Left ventricle myocardium inferior (tissue), 1 donor: Measurements from ENCODE around the gene PITPNB. TPM values are rescaled to one million over a fixed set of nuclear protein-coding genes. Genes with fewer than 3 reads are reported as not detected.
A peak's percentile ranks its signal among the peaks of the same experiment; 100 is the strongest.

ENCODE experiments used
- DNase-seq: peaks from one replicate; pipeline ENCODE4 v3.0.0-alpha.2; 2020
- H3K27ac ChIP-seq: fragments of 200-600 bp; replicated peaks from 2 replicates; pipeline ENCODE4 v1.8.0; 2021
- H3K27me3 ChIP-seq: fragments of 200-600 bp; 2 replicates; pipeline ENCODE4 v1.8.0; 2021; ENCODE audit warnings: low read depth
- H3K36me3 ChIP-seq: fragments of 200-600 bp; 2 replicates; pipeline ENCODE4 v1.8.0; 2021
- H3K4me1 ChIP-seq: fragments of 200-600 bp; 2 replicates; pipeline ENCODE4 v1.8.0; 2021
- H3K4me3 ChIP-seq: fragments of 200-600 bp; 2 replicates; pipeline ENCODE4 v1.8.0; 2021; ENCODE audit warnings: mild to moderate bottlenecking, moderate library complexity
- H3K9me3 ChIP-seq: fragments of 200-600 bp; replicated peaks from 2 replicates; pipeline ENCODE4 v1.8.0; 2021
- CTCF ChIP-seq: fragments of 200-600 bp; IDR thresholded peaks from 2 replicates; pipeline ENCODE4 v1.8.0; 2021; ENCODE audit warnings: antibody characterized with exemption, mild to moderate bottlenecking, borderline replicate concordance
- intact Hi-C: fragments of 100-400 bp; cut with micrococcal nuclease; formaldehyde crosslinking; loops from one replicate; pipeline ENCODE4 v1.11.0; 2022
- total RNA-seq: library from RNA; stranded (reverse); fragmentation: NEBNext Ultra II Directional; extraction: Animal tissue kit (Norgen Biotek cat#: 25700); gene quantifications from one replicate; pipeline ENCODE4 v1.2.1, GENCODE V29; 2021
- donor health status: DM: no; HTN: yes; CAD: no; lungs with severe emphysema.

PITPNB gene
- total RNA-seq, 1 donor from 2014 or later, result 60.0 TPM

- Histone ChIP-seq H3K4me1 (peaks cover 64% of the 10 kb centered on the region), H3K27me3 (no peaks in the 10 kb centered on the region), H3K27ac (peak overlapping the region; percentile 83), H3K4me3 (no peak overlapping the region), H3K36me3 (peaks cover 7% of the 10 kb centered on the region), H3K9me3 (no peaks in the 10 kb centered on the region)
- TF ChIP-seq CTCF, result no peak
- intact Hi-C loops, result no loop called here
- no peak for DNase-seq
Measured at GRCh38 chr22:27865496-27865895, 53.6 kb downstream of the PITPNB start.

DNA sequence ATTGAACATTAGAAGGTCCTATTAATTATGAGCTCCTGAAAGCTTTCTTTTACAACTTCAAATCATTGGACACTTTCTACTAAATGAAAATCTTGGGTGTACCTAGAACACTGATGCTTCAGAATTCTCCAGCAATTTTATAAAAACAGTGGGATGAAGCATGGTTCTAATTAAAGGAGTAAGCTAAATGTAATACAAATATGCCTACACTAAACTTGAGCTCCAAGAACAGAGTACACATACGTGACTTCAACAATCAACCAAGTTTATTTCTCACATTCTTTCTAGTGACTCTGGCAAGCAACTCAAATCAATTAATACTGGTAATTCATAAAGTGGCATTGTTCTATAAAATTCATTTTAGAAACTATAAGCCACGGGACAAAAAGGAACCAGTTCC lies 55.5 kb downstream of the PITPNB start:
- Histone ChIP-seq H3K36me3 (peaks cover 15% of the 10 kb centered on the region), H3K4me1 (peaks cover 60% of the 10 kb centered on the region), H3K27me3 (no peaks in the 10 kb centered on the region), H3K9me3 (no peaks in the 10 kb centered on the region), H3K27ac (peak overlapping the region; percentile 18), H3K4me3 (no peak overlapping the region)
- intact Hi-C loops, result no loop called here
- DNase-seq, result no peak
- TF ChIP-seq CTCF, result no peak

DNA sequence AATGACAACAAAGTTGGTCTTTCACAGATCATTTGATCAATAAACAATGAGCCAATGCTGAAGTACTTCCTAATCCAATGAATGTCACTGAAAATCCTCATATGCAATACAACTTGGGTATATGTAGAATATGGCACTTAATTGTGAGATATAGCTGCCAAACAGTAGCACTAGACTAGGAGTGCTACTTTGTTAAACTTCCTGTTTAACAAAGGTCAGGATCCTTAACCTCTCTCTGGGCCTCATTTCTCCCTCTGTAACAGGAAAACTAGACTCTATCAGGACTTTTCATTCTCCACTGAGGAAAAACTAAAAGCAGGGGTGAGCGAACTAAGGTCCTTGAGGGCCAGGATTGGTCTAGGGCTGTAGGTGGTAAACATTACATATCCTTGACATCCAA lies 56.1 kb downstream of the PITPNB start:
- no peak for DNase-seq
- peak overlapping the region; percentile 18 for H3K27ac ChIP-seq
- no peak overlapping the region for H3K4me3 ChIP-seq
- no peak for TF ChIP-seq CTCF
- H3K4me1 ChIP-seq, result peaks cover 59% of the 10 kb centered on the region
- H3K27me3 ChIP-seq, result no peaks in the 10 kb centered on the region
- intact Hi-C loops, result no loop called here
- no peaks in the 10 kb centered on the region for H3K9me3 ChIP-seq
- peaks cover 21% of the 10 kb centered on the region for H3K36me3 ChIP-seq

DNA sequence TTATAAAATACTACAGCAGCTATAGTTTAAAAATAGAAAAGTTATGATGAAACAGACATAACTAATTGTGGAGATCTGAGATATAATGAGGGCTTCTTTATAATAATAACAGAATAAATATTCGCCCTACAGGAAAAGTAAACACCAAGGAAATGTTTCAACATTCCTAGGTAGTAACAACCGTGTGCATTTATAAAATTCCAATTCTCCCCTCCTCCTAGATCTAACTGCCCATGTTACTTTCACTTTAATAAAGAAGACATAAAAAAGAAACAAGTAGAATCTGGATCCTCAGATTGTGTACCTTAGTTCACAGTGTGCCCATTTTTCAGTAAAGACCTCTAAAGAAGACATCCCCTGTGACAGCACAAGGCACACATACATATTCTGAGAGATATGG lies 59.7 kb downstream of the PITPNB start:
- no peak overlapping the region for H3K4me3 ChIP-seq
- H3K4me1 ChIP-seq, result peaks cover 37% of the 10 kb centered on the region
- DNase-seq, result no peak
- intact Hi-C loops, result no loop called here
- no peaks in the 10 kb centered on the region for H3K9me3 ChIP-seq
- TF ChIP-seq CTCF, result no peak
- H3K36me3 ChIP-seq, result peaks cover 57% of the 10 kb centered on the region
- H3K27ac ChIP-seq, result no peak overlapping the region
- H3K27me3 ChIP-seq, result no peaks in the 10 kb centered on the region

DNA sequence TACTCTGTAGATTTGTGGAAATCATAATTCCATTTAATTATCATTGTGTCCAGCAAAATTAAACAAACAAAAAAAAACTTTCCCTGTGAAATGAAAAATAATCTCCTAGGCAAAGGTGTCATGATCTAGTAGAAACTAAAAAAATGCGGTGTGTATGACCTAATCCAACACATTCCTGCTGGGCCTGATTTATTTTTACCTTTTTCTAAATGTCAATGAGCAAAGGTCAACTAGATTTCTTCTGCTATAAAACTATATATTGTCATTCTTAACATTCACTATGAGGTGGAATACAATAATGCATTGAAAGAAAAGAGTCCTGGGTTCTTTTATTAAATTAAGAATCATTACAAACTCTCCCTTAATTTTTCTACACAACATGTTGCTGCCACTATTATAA lies 60.4 kb downstream of the PITPNB start:
- peaks cover 60% of the 10 kb centered on the region for H3K36me3 ChIP-seq
- H3K27ac ChIP-seq, result no peak overlapping the region
- H3K9me3 ChIP-seq, result no peaks in the 10 kb centered on the region
- H3K27me3 ChIP-seq, result no peaks in the 10 kb centered on the region
- TF ChIP-seq CTCF, result no peak
- intact Hi-C loops, result no loop called here
- DNase-seq, result no peak
- H3K4me3 ChIP-seq, result no peak overlapping the region
- peaks cover 43% of the 10 kb centered on the region for H3K4me1 ChIP-seq

DNA sequence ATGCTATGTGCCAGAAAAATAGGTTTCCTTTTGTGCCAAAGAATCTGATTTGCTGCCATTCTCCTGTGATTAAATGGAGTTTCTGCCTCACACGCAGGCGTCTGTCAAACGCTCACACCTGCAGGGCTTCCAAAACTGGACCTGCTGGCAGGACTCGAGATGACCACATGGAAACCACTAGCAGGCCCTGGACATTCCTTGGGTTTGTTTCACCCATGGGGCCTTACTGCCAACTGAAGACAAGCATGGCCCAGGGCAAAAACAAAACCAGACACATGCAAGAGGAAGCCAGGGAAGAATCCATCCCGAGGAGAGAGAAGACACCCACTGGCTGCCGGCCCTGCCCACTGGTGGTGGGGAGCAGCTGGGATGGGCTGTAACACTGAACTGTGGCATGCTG lies 61.6 kb downstream of the PITPNB start:
- H3K4me3 ChIP-seq, result no peak overlapping the region
- intact Hi-C loops, result no loop called here
- no peaks in the 10 kb centered on the region for H3K27me3 ChIP-seq
- peaks cover 43% of the 10 kb centered on the region for H3K4me1 ChIP-seq
- no peak overlapping the region for H3K27ac ChIP-seq
- H3K9me3 ChIP-seq, result no peaks in the 10 kb centered on the region
- no peak for TF ChIP-seq CTCF
- no peak for DNase-seq
- H3K36me3 ChIP-seq, result peaks cover 68% of the 10 kb centered on the region
